ENCODE measurements around the gene ESD.
"Not testable (repeated sequence)": the region's sequence is repeated elsewhere in the genome, so short reads cannot be mapped to it uniquely, and the experiment has no call there.

Gene ESD

GRCh38 chr13:46783504-46783903 is 13.5 kb downstream of the ESD start:
- DNase-seq: no peak

DNA sequence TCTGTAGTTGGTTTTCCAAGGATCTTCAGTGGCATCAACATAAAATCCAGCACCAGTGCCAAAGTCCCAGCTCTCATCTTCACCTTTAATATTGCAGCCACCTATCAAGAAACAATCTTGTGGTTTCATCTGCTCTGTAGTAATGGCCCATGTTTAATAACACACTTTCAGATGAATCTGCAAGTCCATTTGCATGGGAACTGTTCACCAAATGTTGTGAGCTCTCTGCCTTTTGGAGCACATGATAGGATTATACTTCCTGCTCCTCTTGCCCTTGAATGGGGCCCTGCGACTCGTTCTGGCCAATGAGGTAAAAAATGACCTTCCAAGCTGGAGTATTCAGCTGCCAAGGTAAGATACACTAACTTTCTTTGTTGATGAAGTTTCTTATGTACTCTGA is 14.3 kb downstream of the ESD start:
- DNase-seq: no peak

DNA sequence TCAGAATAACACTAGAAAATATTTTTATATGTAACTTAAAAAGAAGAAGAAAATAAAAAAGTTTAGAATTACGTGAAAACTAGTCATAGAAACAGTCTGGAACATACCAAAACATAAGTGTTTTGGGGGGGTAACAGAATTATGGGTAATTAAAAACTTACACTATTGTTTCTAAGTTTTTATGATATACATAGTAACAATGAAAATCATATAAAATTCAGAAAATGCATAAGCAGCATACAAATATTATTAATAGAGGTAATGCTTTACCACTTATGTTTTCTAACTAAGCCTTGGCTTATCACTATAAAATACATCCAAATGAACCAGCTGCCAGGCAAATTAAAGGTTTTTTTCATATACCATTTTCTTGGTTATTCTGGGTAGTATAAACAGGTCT is 14.9 kb downstream of the ESD start:
- no peak for DNase-seq

DNA sequence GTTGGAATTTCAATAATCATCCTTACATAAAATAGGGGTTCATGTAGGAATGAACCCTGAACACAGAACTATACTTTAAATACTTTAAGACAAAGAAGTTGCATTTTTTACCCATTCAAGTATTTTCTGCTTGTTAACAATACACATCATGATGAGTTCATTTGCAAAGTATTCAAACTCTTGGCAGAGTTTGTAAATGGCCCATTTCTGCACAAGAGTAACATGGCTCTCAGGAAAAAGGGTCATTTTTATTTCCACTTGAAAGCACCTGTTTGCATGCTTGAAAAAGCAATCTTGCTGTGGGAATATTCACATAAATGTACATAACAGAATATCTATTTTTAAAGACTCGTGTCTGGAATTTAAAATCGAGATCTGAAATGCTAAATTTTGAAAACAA is 18.1 kb downstream of the ESD start:
- no peak for DNase-seq

DNA sequence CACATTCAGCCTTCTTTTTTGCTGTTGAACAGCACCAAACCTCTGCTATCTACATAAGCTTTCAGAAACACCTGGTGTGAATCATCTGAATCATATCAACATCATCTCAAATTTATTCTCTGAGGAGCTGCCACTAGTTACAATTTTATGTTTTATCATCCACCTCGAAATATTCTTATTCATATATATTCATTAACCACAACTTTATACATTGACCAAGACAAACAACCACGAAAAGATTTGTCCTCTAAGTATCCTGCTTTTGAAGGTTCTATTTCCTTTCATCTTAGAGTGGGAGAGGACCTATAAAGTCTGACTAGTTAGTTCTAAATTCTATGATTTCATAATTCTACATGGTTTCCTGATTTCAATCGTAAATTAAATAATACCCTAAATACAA is 18.9 kb downstream of the ESD start:
- no peak for DNase-seq

DNA sequence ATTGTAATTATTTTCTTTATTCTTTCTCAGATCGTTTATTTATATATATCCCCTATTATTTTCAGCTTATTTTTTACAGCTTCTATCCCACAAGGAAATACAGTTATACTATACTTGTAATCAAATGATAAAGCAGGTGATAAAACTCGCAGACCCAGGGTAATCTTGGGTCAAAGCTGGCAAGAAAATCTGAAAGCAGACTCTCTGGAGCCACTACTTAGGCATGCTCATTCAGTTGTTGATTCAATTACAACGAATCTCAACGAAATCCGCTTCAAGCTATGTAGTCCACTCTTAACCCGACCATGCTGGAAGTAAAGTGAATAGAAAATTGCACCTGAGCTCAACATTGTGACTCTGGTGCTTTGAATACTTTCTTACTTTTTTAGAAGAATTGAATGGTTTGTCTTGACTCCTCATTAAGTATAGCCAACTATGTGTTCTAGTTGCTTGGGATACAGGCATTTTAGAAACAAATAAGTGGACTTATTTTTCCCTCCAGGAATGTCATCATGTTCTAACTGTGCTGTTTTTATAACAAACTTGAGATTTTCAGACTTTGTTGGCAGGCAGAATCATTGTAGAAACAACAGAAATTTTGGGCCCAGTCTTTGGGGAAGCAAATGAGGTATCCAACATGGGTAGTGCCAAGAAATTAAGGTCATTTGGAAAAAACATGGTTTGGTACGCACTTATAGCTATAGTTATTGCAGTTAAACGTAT is 21.4 kb downstream of the ESD start:
- DNase-seq: no peak

DNA sequence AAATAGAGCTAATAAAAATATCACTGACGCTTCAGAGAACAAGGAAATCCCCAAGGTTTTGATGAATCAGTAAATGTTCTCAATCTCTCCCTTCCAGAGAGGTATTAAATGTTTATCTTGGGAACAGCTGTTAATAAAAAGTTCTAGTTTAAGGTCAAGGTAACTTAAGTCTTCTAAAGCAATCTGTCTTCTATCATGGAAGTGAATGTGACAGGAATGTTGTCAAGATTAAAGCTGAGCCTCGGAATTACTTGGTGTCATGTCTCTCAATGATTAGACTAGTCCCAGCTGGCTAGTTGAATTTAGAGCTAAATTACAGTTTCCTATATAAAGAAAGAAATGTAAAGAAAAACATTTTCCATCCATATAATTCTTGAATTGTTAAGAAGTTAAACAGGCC is 23.4 kb downstream of the ESD start:
- no peak for DNase-seq

GRCh38 chr13:46771693-46772092 is 25.3 kb downstream of the ESD start:
- DNase-seq: no peak

DNA sequence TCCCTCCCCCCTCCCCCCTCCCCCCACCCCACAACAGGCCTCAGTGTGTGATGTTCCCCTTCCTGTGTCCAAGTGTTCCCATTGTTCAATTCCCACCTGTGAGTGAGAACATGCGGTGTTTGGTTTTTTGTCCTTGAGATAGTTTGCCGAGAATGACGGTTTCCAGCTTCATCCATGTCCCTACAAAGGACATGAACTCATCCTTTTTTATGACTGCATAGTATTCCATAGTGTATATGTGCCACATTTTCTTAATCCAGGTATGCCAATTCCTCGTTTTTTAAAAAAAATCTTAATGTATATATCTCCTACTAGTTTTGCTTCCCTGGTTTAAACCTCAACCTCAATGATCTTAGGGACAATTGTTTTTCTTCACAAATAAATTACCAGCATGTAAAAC is 27.0 kb downstream of the ESD start:
- DNase-seq: not testable (repeated sequence)

GRCh38 chr13:46761866-46762265 is 35.1 kb downstream of the ESD start:
- DNase-seq: no peak

- no peak for DNase-seq
Observed at GRCh38 chr13:46761174-46761573, 35.8 kb downstream of the ESD start.

- no peak for DNase-seq
Observed at GRCh38 chr13:46759846-46760245, 37.1 kb downstream of the ESD start.

GRCh38 chr13:46757640-46758039 is 39.3 kb downstream of the ESD start:
- no peak for DNase-seq

DNA sequence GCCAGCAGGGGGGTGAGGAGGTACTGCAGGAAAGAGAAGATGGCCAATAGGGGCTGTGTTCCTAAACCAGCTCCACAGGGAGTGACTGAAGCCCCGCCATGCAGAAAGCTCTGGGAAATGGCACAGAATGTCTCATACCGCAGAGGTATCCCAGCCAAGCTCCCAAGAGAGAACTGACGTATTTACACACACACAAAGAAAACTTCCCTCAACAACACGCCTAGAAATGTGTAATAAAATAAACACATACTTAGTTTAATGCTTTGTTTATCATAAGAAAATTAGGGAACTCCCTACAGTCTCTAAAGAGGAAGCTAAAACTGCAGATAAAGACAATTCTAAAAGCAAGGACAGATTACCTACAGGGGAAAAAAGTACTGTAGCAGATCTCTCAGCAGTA is 40.0 kb downstream of the ESD start:
- no peak for DNase-seq

GRCh38 chr13:46755508-46755907 is 41.5 kb downstream of the ESD start:
- not testable (repeated sequence) for DNase-seq

- DNase-seq: no peak
Observed at GRCh38 chr13:46754812-46755211, 42.1 kb downstream of the ESD start.

DNA sequence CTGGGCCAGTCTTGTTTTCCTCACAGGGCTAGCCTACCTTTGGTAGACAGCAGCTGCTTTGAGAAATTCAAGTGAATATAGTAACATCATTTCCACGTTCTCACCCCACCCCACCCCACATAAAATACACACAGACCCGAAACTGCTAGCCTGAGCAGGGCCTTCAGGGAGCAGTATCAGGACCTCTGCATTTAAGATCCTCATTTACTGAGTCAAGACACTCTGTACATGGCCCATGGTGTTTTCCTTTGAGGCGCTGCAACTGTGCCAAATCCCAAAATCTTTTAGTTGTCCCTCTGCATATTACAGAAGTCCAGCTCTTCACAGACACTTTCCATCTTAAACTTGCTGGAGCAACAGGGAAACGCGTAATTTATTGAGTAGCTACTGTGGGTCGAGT is 43.0 kb downstream of the ESD start:
- no peak for DNase-seq

DNA sequence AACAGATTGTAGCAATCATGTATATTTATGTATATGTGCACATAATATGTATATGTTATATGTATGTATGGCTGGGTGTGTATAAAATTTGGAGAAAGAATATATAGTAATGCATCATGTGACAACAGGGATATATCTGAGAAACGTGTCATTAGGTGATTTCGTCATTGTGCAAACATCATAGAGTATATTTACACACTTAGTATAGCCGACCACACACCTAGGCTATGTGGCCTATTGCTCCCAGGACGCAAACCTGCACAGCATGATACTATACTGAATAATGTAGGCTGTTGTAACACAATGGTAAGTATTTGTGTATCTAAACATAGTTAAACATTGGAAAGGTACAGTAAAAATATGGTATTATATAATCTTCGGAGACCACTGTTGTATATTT is 43.8 kb downstream of the ESD start:
- no peak for DNase-seq

DNA sequence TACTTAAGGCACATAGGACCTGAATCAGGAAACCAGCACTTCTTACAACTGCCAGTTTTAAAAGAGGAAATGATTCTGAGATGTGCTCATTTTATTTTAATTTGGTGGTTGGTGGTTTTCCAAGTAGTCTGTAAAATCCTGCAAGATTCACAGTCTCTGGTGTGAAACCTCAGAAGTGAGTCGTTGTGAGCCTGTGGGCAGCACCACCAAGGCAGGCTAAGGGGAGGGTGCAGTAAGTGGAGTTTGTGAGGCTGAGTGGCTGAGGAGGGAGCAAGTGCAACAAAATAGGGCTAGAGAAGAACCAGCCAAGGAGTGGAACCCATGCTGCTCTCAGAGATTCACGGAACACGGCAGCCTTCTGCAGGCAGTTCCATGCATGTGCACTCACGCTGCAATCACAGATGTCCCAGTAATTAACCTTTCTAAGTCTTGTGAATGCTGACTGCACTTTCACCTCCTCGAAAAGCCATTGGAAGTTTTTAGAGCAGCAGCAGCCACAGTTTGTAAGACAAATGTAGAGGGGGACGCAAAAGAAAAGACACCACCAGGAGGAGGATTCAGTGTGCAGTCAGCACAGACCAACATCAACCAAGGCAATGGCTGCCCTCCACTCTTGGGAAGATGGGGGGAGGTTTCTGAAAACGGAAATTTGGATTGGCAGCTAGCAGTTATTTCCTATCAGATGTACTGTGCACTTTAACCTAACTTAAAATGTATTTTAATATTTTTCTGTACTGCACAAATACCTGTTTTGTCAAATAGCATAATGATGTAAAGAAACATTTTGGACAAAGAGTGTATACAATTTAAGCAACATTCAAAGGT is 44.9 kb downstream of the ESD start:
- DNase-seq: no peak

DNA sequence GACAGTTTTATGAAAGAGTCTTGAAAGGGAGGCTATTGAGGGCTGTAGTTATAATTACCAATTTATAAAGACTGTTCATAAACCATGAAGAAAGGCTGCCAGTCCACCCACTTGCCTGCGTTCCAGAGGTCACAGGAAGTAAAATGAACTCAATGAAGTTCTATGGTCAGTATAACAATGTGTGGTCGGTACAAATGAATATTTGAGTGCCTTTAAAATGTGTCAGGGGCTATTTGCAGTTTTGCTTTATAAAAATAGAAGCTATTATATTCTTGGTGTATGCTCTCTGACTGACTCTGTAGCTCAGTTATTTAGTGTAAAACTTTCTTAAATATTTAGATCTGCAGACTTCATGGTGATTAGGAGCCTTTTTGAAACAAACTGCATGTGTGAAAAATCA is 47.0 kb downstream of the ESD start:
- no peak for DNase-seq

DNA sequence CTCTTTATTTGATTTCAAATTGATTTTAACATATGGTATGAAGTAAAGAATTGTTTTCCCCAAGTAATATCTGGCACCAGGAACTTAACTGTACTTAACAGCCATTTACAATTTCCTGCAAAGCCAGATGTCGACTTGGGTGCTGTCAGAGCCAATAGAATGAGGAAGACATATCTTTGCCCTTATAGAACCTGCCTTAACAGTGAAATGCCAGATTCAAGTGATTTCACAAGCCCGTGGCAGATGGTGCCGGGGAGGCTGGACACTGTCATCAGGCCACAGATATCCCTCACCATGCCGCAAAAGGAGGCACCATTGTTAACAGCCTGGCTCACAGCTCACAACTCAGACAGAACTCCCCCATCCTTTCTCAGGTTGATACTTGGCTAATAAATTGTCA is 48.7 kb downstream of the ESD start:
- no peak for DNase-seq

GRCh38 chr13:46747031-46747820 is 49.7 kb downstream of the ESD start:
- DNase-seq: no peak

- DNase-seq: no peak
Observed at GRCh38 chr13:46745706-46746105, 51.3 kb downstream of the ESD start.

DNA sequence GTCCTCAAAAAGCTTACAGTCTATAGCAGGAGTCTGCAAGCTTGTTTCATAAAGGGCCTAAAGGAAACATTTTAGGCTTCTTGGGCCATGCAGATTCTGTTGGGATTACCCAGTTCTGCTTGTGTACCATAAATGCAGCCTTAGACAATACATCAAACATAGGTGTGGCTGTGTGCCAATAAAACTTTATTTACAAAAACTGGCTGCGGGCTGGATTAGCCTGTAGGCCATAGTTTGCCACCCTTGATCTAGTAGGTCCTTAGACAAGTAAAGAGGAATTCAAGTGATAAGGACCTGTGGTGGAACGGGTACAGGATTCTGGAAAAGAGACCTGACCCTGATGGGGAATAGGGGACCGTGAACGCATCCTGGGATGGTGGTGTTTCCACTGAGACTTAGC is 51.9 kb downstream of the ESD start:
- DNase-seq: no peak
